Adrenal gland (tissue), 12 donors: ENCODE measurements around the gene AZGP1. TPM values are rescaled to one million over a fixed set of nuclear protein-coding genes. Genes with fewer than 3 reads are reported as not detected.
"Not testable (repeated sequence)": the region's sequence is repeated elsewhere in the genome, so short reads cannot be mapped to it uniquely, and the experiment has no call there.

ENCODE experiments used
- DNase-seq, 7 donors: peaks; one replicate each; pipeline ENCODE4 v3.0.0-alpha.2; 2019 to 2020
- H3K27ac ChIP-seq, 5 donors: fragments of 200-600 bp; sonication (generic) in 4 of 5; 1 replicate in 3 of 5; 2 replicates in 2 of 5; pipeline versions ENCODE4 v1.5.1 to v1.8.0; 2016 to 2020; ENCODE audit warnings: mild to moderate bottlenecking in 1 of 5
- H3K27me3 ChIP-seq: fragments of 200-600 bp; 2 replicates; pipeline ENCODE4 v1.8.0; 2021
- H3K36me3 ChIP-seq, 2 donors: fragments of 200-600 bp; replicated peaks in 1 of 2; 1 replicate in 1 of 2; 2 replicates in 1 of 2; pipeline versions ENCODE4 v1.5.1 to v1.8.0; 2018 to 2022
- H3K4me1 ChIP-seq, 2 donors: fragments of 200-600 bp; replicated peaks in 1 of 2; 1 replicate in 1 of 2; 2 replicates in 1 of 2; pipeline versions ENCODE4 v1.5.1 to v1.8.0; 2018 to 2021
- H3K4me3 ChIP-seq, 4 donors: fragments of 200-600 bp; sonication (generic) in 3 of 4; one replicate each; pipeline ENCODE4 v1.5.1; 2016 to 2018
- H3K9me3 ChIP-seq, 3 donors: fragments of 200-600 bp; sonication (generic) in 1 of 3; replicated peaks in 1 of 3; 1 replicate in 2 of 3; 2 replicates in 1 of 3; pipeline versions ENCODE4 v1.5.1 to v1.8.0; 2016 to 2021
- CTCF ChIP-seq, 6 experiments: fragments of 450-650 bp in 4 of 6; fragments of 200-600 bp in 2 of 6; sonication (generic) in 1 of 6; IDR thresholded peaks; 1 replicate in 5 of 6; 2 replicates in 1 of 6; pipeline versions ENCODE4 v1.5.1 to v1.8.0; 2016 to 2021; ENCODE audit warnings: antibody characterized with exemption in 6 of 6, mild to moderate bottlenecking in 2 of 6, moderate library complexity in 1 of 6
- POLR2A ChIP-seq, 2 donors: fragments of 450-650 bp; IDR thresholded peaks; one replicate each; pipeline ENCODE4 v1.6.1; 2017; ENCODE audit warnings: antibody characterized with exemption in 2 of 2, mild to moderate bottlenecking in 2 of 2, moderate library complexity in 1 of 2
- WGBS, 4 donors: extraction: QIAGEN DNeasy Blood & Tissue Kit in 2 of 4; methylation state at CpG; one replicate each; pipeline versions ENCODE4 v1.1.5 to v1.1.7; 2013 to 2017; 5-methylcytosine and 5-hydroxymethylcytosine counted together
- intact Hi-C, 2 donors: fragments of 100-400 bp; cut with DNase I; formaldehyde crosslinking; loops; one replicate each; pipeline versions ENCODE4 v1.14.1 to v1.15.0; 2022 to 2023
- polyA plus RNA-seq, 3 donors: library from polyadenylated mRNA; stranded (reverse); fragments of 200-250 nt in 2 of 3; fragments of 350-450 nt in 1 of 3; fragmentation: Illumina TruSeq in 1 of 3; extraction: RNeasy Lipid Tissue Mini Kit (QIAGEN cat#74804) in 1 of 3; gene quantifications; one replicate each; pipeline ENCODE4 v1.2.3, GENCODE V29; 2013 to 2014
- total RNA-seq, 9 donors: library from RNA; depleted of rRNA in 4 of 9; stranded (reverse); fragments of >200 nt in 4 of 9; fragments of 120-200 nt in 1 of 9; fragmentation: NEBNext Ultra II Directional in 1 of 9; extraction: Animal tissue kit (Norgen Biotek cat#: 25700) in 1 of 9; gene quantifications; one replicate each; pipeline versions ENCODE4 v1.1.0 to v1.2.4, GENCODE V29; 2013 to 2023
- donor health status: healthy with polysubstance abuse.
- donor health status: Bipolar disorder and iron deficiency.
- donor health status: DM: yes; HTN: yes; CAD: no.
- donor health status: DM: no; HTN: no; CAD: no.
- donor health status: DM: no; HTN: no; CAD: no.
- donor health status: DM: yes; HTN: yes; CAD: no.

The AZGP1 gene
- total and polyA plus RNA-seq, 12 donors = 0.50 to 29.7 (median 2.0) TPM; not detected in 2

GRCh38 chr7:100016215-100016901 lies 40.5 kb upstream of the AZGP1 start:
- Histone ChIP-seq H3K27me3 (no peaks in the 10 kb centered on the region), H3K9me3 (no peaks in the 10 kb centered on the region), H3K4me1 (peaks cover 17 to 46% of the 10 kb centered on the region in 2 donors), H3K36me3 (peaks cover 0 to 8% of the 10 kb centered on the region in 2 donors), H3K4me3 (peak overlapping the region; percentile 21 to 98 (median 82)), H3K27ac (peak overlapping the region; percentile 89 to 99 (median 99))
- peak in 1 of 2 donors; percentile 59 for TF ChIP-seq POLR2A (IDR thresholded peaks at IDR 0.05)
- TF ChIP-seq CTCF (IDR thresholded peaks at IDR 0.05) = no peak
- 11 to 17% (median 15%) methylated on average over 11 of the region's 11 CpGs for WGBS, 4 donors
- peak in 2 of 7 donors; percentile 27 to 47 for DNase-seq
- intact Hi-C loops = no loop called here

- intact Hi-C loops = no loop called here
- peak; percentile 87 to 95 (median 92) for DNase-seq
- TF ChIP-seq CTCF (IDR thresholded peaks at IDR 0.05) (no peak), POLR2A (IDR thresholded peaks at IDR 0.05) (peak; percentile 49 to 90)
Measured at GRCh38 chr7:100015232-100016214, 39.7 kb upstream of the AZGP1 start, which contains the start of gene ZKSCAN1. Gene ZKSCAN1, plus strand, starts transcription at chr7:100015596. Its CDS starts 7,911 bp downstream, at chr7:100023507.

GRCh38 chr7:100013328-100013676 lies 37.5 kb upstream of the AZGP1 start:
- no peaks in the 10 kb centered on the region for H3K9me3 ChIP-seq
- peaks cover 14 to 25% of the 10 kb centered on the region in 2 donors for H3K4me1 ChIP-seq
- no peak for TF ChIP-seq CTCF (IDR thresholded peaks at IDR 0.05)
- no peak for TF ChIP-seq POLR2A (IDR thresholded peaks at IDR 0.05)
- no peak for DNase-seq
- no peak overlapping the region for H3K4me3 ChIP-seq
- no peaks in the 10 kb centered on the region for H3K36me3 ChIP-seq
- no peak overlapping the region for H3K27ac ChIP-seq
- 66 to 74% (median 68%) methylated on average over 3 of the region's 3 CpGs for WGBS, 4 donors
- intact Hi-C loops = loop anchor here in 1 of 2 donors (5.0 kb wide), 1 partner anchor 39 kb away; no protein-coding TSS in a partner anchor
- no peaks in the 10 kb centered on the region for H3K27me3 ChIP-seq

More at GRCh38 chr7:100015232-100016214, 39.7 kb upstream of the AZGP1 start, which contains the start of gene ZKSCAN1:
- Histone ChIP-seq H3K4me3 (peak within 1 kb of the TSS; percentile 21 to 98 (median 82)), H3K27me3 (no peaks in the 10 kb centered on the region), H3K36me3 (peaks cover 0 to 8% of the 10 kb centered on the region in 2 donors), H3K27ac (peak within 1 kb of the TSS; percentile 89 to 99 (median 99)), H3K9me3 (no peaks in the 10 kb centered on the region), H3K4me1 (peaks cover 14 to 42% of the 10 kb centered on the region in 2 donors)
- WGBS, 4 donors = 1 to 4% (median 2%) methylated on average over 23 to 70 of the region's 70 CpGs

GRCh38 chr7:100012385-100013327 lies 36.8 kb upstream of the AZGP1 start:
- intact Hi-C loops = loop anchor here in 1 of 2 donors (5.0 kb wide), 1 partner anchor 40 kb away; no protein-coding TSS in a partner anchor
- not testable (repeated sequence) for H3K4me3 ChIP-seq, H3K36me3 ChIP-seq, H3K27me3 ChIP-seq, H3K27ac ChIP-seq, H3K9me3 ChIP-seq
- peaks cover 14 to 20% of the 10 kb centered on the region in 2 donors for H3K4me1 ChIP-seq
- WGBS, 4 donors = 70 to 79% (median 74%) methylated on average over 13 to 14 of the region's 14 CpGs
- peak in 1 of 7 donors; percentile 46 for DNase-seq
